OCI-LY7 (cell line): Measurements from ENCODE around the gene CETP. TPM values are rescaled to one million over a fixed set of nuclear protein-coding genes. Genes with fewer than 3 reads are reported as not detected.

Experiments used
- BruUV-seq: library from RNA; stranded (reverse); fragments of 400-500 nt; replicated peaks from 2 replicates; lab custom pipeline; 2021; lab: Mats Ljungman, UMichigan
- CTCF ChIA-PET: fragments of 300-600 bp; sonication (Branson Sonifier 250); formaldehyde crosslinking; loops from one replicate; lab custom pipeline; 2022; ENCODE audit warnings: antibody characterized with exemption; ENCODE audit not compliant: unreplicated experiment; lab: Charles Lee
- POLR2A ChIA-PET: fragments of 300-600 bp; sonication (Branson Sonifier 250); formaldehyde crosslinking; loops from one replicate; lab custom pipeline; 2022; ENCODE audit warnings: antibody characterized with exemption; lab: Charles Lee
- DNase-seq: peaks from one replicate; pipeline ENCODE4 v3.0.0-alpha.2; 2015; ENCODE audit warnings: low spot score
- H2AFZ ChIP-seq: fragments of 200-600 bp; sonication (generic), shearing (Covaris generic); 2 replicates; pipeline ENCODE4 v1.6.1; 2014; ENCODE audit warnings: mild to moderate bottlenecking, antibody characterized with exemption, low read length, moderate library complexity
- H3K27ac ChIP-seq: fragments of 200-600 bp; sonication (generic); 2 replicates; pipeline ENCODE4 v1.5.1; 2014; ENCODE audit warnings: mixed run types, low read depth, mild to moderate bottlenecking, moderate library complexity, low read length, inconsistent platforms; ENCODE audit not compliant: poor library complexity, severe bottlenecking
- H3K36me3 ChIP-seq: fragments of 200-600 bp; sonication (generic); 2 replicates; pipeline ENCODE4 v1.6.1; 2014; ENCODE audit warnings: mild to moderate bottlenecking, antibody characterized with exemption, low read length, moderate library complexity, mixed read lengths; ENCODE audit not compliant: insufficient read depth
- H3K4me1 ChIP-seq: fragments of 200-600 bp; sonication (generic); 2 replicates; pipeline ENCODE4 v1.5.1; 2014; ENCODE audit warnings: mild to moderate bottlenecking, low read length; ENCODE audit not compliant: insufficient read depth, poor library complexity, severe bottlenecking
- H3K4me2 ChIP-seq: fragments of 200-600 bp; sonication (generic); 2 replicates; pipeline ENCODE4 v1.6.1; 2014; ENCODE audit warnings: mild to moderate bottlenecking, low read length
- H3K4me3 ChIP-seq: fragments of 200-600 bp; sonication (generic); 2 replicates; pipeline ENCODE4 v1.5.1; 2014; ENCODE audit warnings: mild to moderate bottlenecking, low read depth, low read length; ENCODE audit not compliant: poor library complexity, severe bottlenecking
- H3K79me2 ChIP-seq: fragments of 200-600 bp; sonication (generic); 2 replicates; pipeline ENCODE4 v1.6.1; 2016; ENCODE audit warnings: low read depth, mild to moderate bottlenecking, low read length, moderate library complexity, mixed read lengths; ENCODE audit not compliant: insufficient read depth
- H3K9me2 ChIP-seq: fragments of 200-600 bp; sonication (generic); 2 replicates; pipeline ENCODE4 v1.6.1; 2016; ENCODE audit warnings: mild to moderate bottlenecking, low read length, mixed read lengths; ENCODE audit not compliant: insufficient read depth
- H3K9me3 ChIP-seq: fragments of 200-600 bp; sonication (generic); 2 replicates; pipeline ENCODE4 v1.6.1; 2014; ENCODE audit warnings: mild to moderate bottlenecking, mixed run types, low read length, mixed read lengths
- H4K20me1 ChIP-seq: fragments of 200-600 bp; sonication (generic); 2 replicates; pipeline ENCODE4 v1.6.1; 2014; ENCODE audit warnings: mild to moderate bottlenecking, antibody characterized with exemption, low read length, moderate library complexity, mixed read lengths; ENCODE audit not compliant: insufficient read depth
- CTCF ChIP-seq: fragments of 200-600 bp; sonication (generic); conservative IDR thresholded peaks from 2 replicates; pipeline ENCODE4 v1.5.1; 2014; ENCODE audit warnings: mild to moderate bottlenecking, antibody characterized with exemption, low read length, moderate library complexity, mixed read lengths
- EZH2phosphoT487 ChIP-seq: fragments of 200-600 bp; sonication (generic); IDR thresholded peaks from 2 replicates; pipeline ENCODE4 v1.6.1; 2018; ENCODE audit warnings: low read depth, borderline replicate concordance, mild to moderate bottlenecking, mixed run types, antibody characterized with exemption, low read length, moderate library complexity, mixed read lengths
- intact Hi-C: fragments of 100-400 bp; cut with micrococcal nuclease; formaldehyde crosslinking; loops from one replicate; pipeline ENCODE4 v1.10.0; 2022; ENCODE audit not compliant: unreplicated experiment
- total RNA-seq, 2 experiments: library from RNA; depleted of rRNA in 1 of 2; stranded (reverse); fragments of >200 nt in 1 of 2; shearing (Covaris generic) in 1 of 2; gene quantifications; 2 replicates each; pipeline ENCODE4 v1.2.3, GENCODE V29; 2014 to 2022

CETP gene
- total RNA-seq, 2 experiments from 2014 or later, result 0.54 to 0.65 TPM

DNA sequence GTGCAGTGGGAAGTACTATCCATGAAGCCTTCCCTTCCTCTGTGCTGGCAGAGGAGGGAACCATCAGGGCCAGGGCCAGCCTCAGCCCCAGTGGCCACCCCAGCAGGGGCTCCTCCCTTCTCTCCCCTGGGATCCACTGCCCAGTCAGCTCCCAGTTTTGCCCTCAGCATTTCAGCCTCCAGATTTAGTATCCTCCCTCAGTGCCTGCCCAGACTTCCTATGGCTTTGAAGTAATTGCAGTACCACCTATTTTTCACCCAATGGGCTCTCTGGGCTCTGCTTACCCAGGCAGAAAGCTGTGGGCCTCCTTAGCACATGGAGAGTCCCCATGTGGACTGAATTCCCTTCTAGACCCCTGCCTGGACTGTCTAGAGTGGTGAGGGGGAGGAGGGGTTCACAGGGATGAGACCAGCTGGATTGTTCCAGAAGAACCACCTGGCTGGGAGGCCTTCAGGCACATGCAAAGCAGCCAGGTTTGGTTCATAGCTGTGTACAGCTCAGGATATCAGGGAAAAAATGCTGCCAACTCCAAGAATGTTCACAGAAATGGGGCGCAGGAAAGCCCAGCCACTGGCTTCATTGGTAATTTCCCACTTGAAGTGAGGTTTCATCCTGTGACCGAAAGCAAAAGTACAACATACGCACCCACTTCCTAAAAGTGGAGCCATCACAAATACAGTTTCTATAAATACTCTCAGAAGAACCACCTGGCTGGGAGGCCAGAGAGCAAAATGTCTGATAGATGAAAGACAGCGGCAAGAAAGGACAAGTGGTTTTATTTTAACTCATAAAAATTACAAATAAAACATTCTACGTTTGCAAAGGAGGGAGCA, 45.0 kb upstream of the CETP start:
- H3K9me3 ChIP-seq, result no peaks in the 10 kb centered on the region
- no peaks in the 10 kb centered on the region for H3K79me2 ChIP-seq
- H3K36me3 ChIP-seq, result no peaks in the 10 kb centered on the region
- H3K4me1 ChIP-seq, result peaks cover 93% of the 10 kb centered on the region
- peak overlapping the region; percentile 84 for H3K4me2 ChIP-seq
- H2AFZ ChIP-seq, result peak overlapping the region; percentile 40; the same call in 1 of the 2 replicates
- POLR2A ChIA-PET, result interaction anchor here (1.8 to 13.5 kb wide), 2 partner anchors 14 to 34 kb away, joined by 11 to 256 read pairs; partner anchors contain the start of gene HERPUD1
- peak overlapping the region; percentile 92 for H3K27ac ChIP-seq
- H3K9me2 ChIP-seq, result no peaks in the 10 kb centered on the region
- H4K20me1 ChIP-seq, result no peaks in the 10 kb centered on the region
- peak; percentile 89 for DNase-seq
- intact Hi-C loops, result loop anchor here (1.0 kb wide), 1 partner anchor 15 kb away; no protein-coding TSS in a partner anchor
- H3K4me3 ChIP-seq, result peak overlapping the region; percentile 50
- no TSS peak for BruUV-seq
- no peak for TF ChIP-seq EZH2phosphoT487
- CTCF ChIA-PET, result no interaction called here

- Histone ChIP-seq H3K4me3 (no peak overlapping the region), H3K9me2 (no peaks in the 10 kb centered on the region), H3K4me1 (peaks cover 75% of the 10 kb centered on the region), H2AFZ (peak overlapping the region; percentile 80), H3K36me3 (no peaks in the 10 kb centered on the region), H3K4me2 (peak overlapping the region; percentile 84), H3K27ac (peak overlapping the region; percentile 92), H4K20me1 (no peaks in the 10 kb centered on the region), H3K79me2 (no peaks in the 10 kb centered on the region), H3K9me3 (no peaks in the 10 kb centered on the region)
- TF ChIP-seq CTCF (no peak), EZH2phosphoT487 (no peak)
- intact Hi-C loops, result no loop called here
- BruUV-seq, result no TSS peak
- DNase-seq, result no peak
- ChIA-PET CTCF (interaction anchor here (1.3 kb wide), 1 partner anchor 12 kb away, joined by 10 read pairs; the partner anchor contains the start of gene HERPUD1), POLR2A (interaction anchor here (0.7 to 13.5 kb wide), 8 partner anchors 9 to 191 kb away, joined by 4 to 256 read pairs (median 5); partner anchors contain the start of gene HERPUD1)
Observed at GRCh38 chr16:56918467-56919012, 43.2 kb upstream of the CETP start.

DNA sequence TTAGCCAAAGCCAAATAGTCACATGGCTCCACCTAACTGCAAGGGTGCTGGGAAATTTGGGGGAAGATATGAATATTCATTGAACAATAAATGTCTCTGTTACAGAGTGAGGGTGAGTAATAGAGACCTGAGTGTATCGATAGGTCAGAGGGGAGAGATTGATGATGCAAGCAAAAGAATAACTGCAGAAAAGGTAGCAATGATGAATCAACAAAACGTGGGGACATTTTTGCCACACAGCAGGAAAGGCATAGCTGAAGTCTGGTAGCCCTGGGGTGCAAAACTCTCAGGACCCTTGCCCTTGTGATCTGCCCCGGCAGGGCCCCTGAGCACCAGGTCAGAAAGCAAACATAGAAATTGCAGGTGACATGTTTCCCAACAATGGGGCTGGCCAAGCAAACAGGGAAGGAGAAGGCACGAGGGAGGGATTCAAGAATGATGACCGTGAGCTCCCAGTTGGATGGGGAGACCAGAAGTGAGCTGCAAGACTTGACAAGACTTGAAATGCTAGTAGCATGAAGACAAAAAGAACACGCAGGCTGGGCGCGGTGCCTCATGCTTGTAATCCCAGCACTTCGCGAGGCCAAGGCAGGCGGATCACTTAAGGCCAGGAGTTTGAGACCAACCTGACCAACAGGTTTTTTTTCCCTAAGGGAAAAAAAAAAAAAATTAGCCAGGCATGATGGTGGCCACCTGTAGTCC, 42.5 kb upstream of the CETP start:
- Histone ChIP-seq H3K27ac (peak overlapping the region; percentile 92), H3K4me3 (no peak overlapping the region), H2AFZ (peak overlapping the region; percentile 80), H3K4me2 (peak overlapping the region; percentile 84; the same call in 1 of the 2 replicates), H3K9me2 (no peaks in the 10 kb centered on the region), H4K20me1 (no peaks in the 10 kb centered on the region), H3K79me2 (no peaks in the 10 kb centered on the region), H3K36me3 (no peaks in the 10 kb centered on the region), H3K4me1 (peaks cover 68% of the 10 kb centered on the region), H3K9me3 (no peaks in the 10 kb centered on the region)
- intact Hi-C loops, result no loop called here
- DNase-seq, result no peak
- CTCF ChIA-PET, result interaction anchor here (1.4 to 2.3 kb wide), 2 partner anchors 8 to 11 kb away, joined by 3 to 14 read pairs; no protein-coding TSS in a partner anchor
- BruUV-seq, result no TSS peak
- TF ChIP-seq EZH2phosphoT487 (no peak), CTCF (no peak)
- POLR2A ChIA-PET, result interaction anchor here (0.7 to 13.5 kb wide), 3 partner anchors 9 to 611 kb away, joined by 3 to 256 read pairs (median 5); partner anchors contain the start of gene HERPUD1
